ENCODE data around the gene BCL11B.

DNA sequence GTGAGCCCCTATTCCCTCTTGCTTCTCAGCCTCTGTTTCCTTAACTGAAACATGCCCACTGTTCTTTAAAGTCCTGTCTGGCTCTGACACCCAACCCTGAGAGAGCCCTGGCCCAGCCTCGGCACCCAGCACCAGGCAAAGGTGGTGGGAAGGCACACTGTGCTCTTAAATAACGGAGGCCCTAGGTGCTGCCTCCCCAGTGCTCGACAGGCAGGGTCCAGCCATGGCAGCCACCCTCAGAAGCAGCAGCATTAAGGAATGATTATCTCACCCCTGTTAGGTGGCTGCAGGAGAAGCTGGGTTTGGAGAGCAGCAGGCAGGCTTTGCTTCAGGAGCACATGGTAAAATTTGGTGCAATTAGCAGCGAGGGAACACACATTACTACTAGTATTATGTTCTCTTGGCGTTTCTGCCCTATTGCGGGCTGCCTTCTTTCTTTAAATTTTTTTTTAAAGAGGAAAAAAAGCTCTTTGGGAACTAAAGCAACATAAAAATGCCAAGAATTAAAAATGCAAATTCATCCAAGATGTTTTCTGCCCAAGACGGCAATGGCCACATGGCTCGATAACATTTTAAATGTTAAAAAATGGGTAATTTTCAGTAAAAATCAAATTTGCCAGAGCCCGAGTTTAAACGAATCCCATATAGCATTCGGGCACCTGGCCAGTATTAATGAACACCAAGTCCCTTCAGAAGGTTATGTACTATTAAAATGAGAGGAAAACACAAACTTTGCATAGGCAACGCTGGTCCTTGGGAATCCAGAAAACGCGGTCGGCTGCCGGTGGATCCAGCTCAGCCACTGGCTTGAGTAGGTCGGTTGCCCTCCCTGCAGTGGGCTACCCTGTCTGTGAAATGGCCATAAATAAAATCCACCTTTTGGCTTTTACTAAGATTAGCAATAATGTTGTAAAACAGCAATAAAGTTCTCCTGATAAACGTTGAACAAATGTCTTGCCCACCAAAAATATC, 152.2 kb downstream of the BCL11B start:
- TF ChIP-seq, protein P1, sequence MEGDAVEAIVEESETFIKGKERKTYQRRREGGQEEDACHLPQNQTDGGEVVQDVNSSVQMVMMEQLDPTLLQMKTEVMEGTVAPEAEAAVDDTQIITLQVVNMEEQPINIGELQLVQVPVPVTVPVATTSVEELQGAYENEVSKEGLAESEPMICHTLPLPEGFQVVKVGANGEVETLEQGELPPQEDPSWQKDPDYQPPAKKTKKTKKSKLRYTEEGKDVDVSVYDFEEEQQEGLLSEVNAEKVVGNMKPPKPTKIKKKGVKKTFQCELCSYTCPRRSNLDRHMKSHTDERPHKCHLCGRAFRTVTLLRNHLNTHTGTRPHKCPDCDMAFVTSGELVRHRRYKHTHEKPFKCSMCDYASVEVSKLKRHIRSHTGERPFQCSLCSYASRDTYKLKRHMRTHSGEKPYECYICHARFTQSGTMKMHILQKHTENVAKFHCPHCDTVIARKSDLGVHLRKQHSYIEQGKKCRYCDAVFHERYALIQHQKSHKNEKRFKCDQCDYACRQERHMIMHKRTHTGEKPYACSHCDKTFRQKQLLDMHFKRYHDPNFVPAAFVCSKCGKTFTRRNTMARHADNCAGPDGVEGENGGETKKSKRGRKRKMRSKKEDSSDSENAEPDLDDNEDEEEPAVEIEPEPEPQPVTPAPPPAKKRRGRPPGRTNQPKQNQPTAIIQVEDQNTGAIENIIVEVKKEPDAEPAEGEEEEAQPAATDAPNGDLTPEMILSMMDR (conservative IDR thresholded peaks at IDR 0.05; ENCODE audit: low read depth, low read length): no peak
- TF ChIP-seq EZH2 (IDR thresholded peaks at IDR 0.05; ENCODE audit: borderline replicate concordance, low read depth, low read length, poor library complexity, severe bottlenecking): no peak

Data from A673 (cell line).